ENCODE results near the gene ACYP1. TPM values are rescaled to one million over a fixed set of nuclear protein-coding genes. Genes with fewer than 3 reads are reported as not detected.
A peak's percentile ranks its signal among the peaks of the same experiment; 100 is the strongest.

The ACYP1 gene
- total and polyA plus RNA-seq, 2 of the 13 experiments (the other 11 are each of a cell fraction or from before 2014, with no cell fraction given): 9.7 to 22.4 TPM

- TF ChIP-seq FOXJ3 (CRISPR knock-in tag; IDR thresholded peaks at IDR 0.05; ENCODE audit: borderline replicate concordance) (no peak; the same call in 1 of the 2 replicates), ZNF274 (CRISPR knock-in tag; IDR thresholded peaks at IDR 0.05) (peak; percentile 47), THYN1 (CRISPR knock-in tag; IDR thresholded peaks at IDR 0.05; ENCODE audit: borderline replicate concordance, low read depth) (no peak), ZNF256 (CRISPR knock-in tag; conservative IDR thresholded peaks at IDR 0.05) (peak; percentile 11; the same call in 1 of the 2 replicates), CREB1 (IDR thresholded peaks at IDR 0.05) (no peak), CREB1 (CRISPR knock-in tag; IDR thresholded peaks at IDR 0.05) (no peak), CENPBD1 (CRISPR knock-in tag; IDR thresholded peaks at IDR 0.05; ENCODE audit: borderline replicate concordance, low read depth) (no peak; the same call in 1 of the 2 replicates), ZNF430 (CRISPR knock-in tag; IDR thresholded peaks at IDR 0.05) (peak; percentile 46; the same call in 1 of the 2 replicates), HNF1B (CRISPR knock-in tag; IDR thresholded peaks at IDR 0.05) (peak; percentile 88), FOXC1 (CRISPR knock-in tag; IDR thresholded peaks at IDR 0.05; ENCODE audit: borderline replicate concordance) (peak; percentile 82), SCMH1 (CRISPR knock-in tag; IDR thresholded peaks at IDR 0.05; ENCODE audit: borderline replicate concordance) (no peak), SRY (CRISPR knock-in tag; IDR thresholded peaks at IDR 0.05) (0 out of 2 replicates have a peak, but pooled peaks have one; percentile 39), HINFP (CRISPR knock-in tag; IDR thresholded peaks at IDR 0.05; ENCODE audit: low read depth) (0 out of 2 replicates have a peak, but pooled peaks have one; percentile 60), NR2F6 (IDR thresholded peaks at IDR 0.05) (no peak), NR2F6 (CRISPR knock-in tag; IDR thresholded peaks at IDR 0.05) (peak; percentile 26; the same call in 1 of the 2 replicates), XBP1 (CRISPR knock-in tag; IDR thresholded peaks at IDR 0.05) (no peak; the same call in 1 of the 2 replicates), BCL6 (CRISPR knock-in tag; IDR thresholded peaks at IDR 0.05) (no peak; the same call in 1 of the 2 replicates), ATF3 (CRISPR knock-in tag; IDR thresholded peaks at IDR 0.05) (no peak), TFAP4 (IDR thresholded peaks at IDR 0.05; ENCODE audit: borderline replicate concordance, low read depth) (peak; percentile 94), ZNF143 (CRISPR knock-in tag; IDR thresholded peaks at IDR 0.05) (no peak), FIP1L1 (IDR thresholded peaks at IDR 0.05; ENCODE audit: borderline replicate concordance, insufficient read depth, low read depth, low read length) (no peak), ZC3H13 (CRISPR knock-in tag; IDR thresholded peaks at IDR 0.05) (peak; percentile 64; the same call in 1 of the 2 replicates), ZNF790 (CRISPR knock-in tag; IDR thresholded peaks at IDR 0.05; ENCODE audit: borderline replicate concordance) (peak; percentile 77; the same call in 1 of the 2 replicates), ZNF782 (CRISPR knock-in tag; IDR thresholded peaks at IDR 0.05; ENCODE audit: borderline replicate concordance) (no peak)
- TF ChIP-seq, protein P1, sequence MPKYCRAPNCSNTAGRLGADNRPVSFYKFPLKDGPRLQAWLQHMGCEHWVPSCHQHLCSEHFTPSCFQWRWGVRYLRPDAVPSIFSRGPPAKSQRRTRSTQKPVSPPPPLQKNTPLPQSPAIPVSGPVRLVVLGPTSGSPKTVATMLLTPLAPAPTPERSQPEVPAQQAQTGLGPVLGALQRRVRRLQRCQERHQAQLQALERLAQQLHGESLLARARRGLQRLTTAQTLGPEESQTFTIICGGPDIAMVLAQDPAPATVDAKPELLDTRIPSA (CRISPR knock-in tag; IDR thresholded peaks at IDR 0.05; ENCODE audit: borderline replicate concordance): 0 out of 2 replicates have a peak, but pooled peaks have one; percentile 19
Measured at GRCh38 chr14:75069121-75069810, 5.4 kb upstream of the ACYP1 start, which contains the start of gene ZC2HC1C (continued).

All from HepG2 (cell line).